IMR-90 (cell line): Measurements from ENCODE around the gene AUTS2. TPM values are rescaled to one million over a fixed set of nuclear protein-coding genes. Genes with fewer than 3 reads are reported as not detected.

Source experiments
- ATAC-seq: fragments of 200-7000 bp; cut with Tn5 transposase; 2 replicates; pipeline ENCODE4 v1.9.1; 2020; ENCODE audit warnings: low read depth, mild to moderate bottlenecking, moderate library complexity
- BruUV-seq: library from RNA; stranded (reverse); fragments of 400-500 nt; replicated peaks from 2 replicates; lab custom pipeline; 2021; lab: Mats Ljungman, UMichigan
- CTCF ChIA-PET: fragments of 300-600 bp; formaldehyde crosslinking; extraction: SDS; loops from one replicate; lab custom pipeline; 2021; ENCODE audit warnings: antibody characterized with exemption; lab: Yijun Ruan, JAX
- POLR2A ChIA-PET: fragments of 300-600 bp; sonication (Branson Sonifier 250); formaldehyde crosslinking; loops from one replicate; lab custom pipeline; 2022; ENCODE audit warnings: antibody characterized with exemption; ENCODE audit not compliant: unreplicated experiment; lab: Charles Lee
- DNase-seq: peaks from one replicate; pipeline ENCODE4 v3.0.0; 2013
- H2AFZ ChIP-seq: replicated peaks from 2 replicates; pipeline ENCODE3; 2013; ENCODE audit warnings: low read length, mild to moderate bottlenecking; ENCODE audit not compliant: poor library complexity
- H2AK5ac ChIP-seq: 2 replicates; pipeline ENCODE4 v1.6.1; 2013; ENCODE audit warnings: low read depth, low read length, inconsistent platforms
- H2AK9ac ChIP-seq: replicated peaks from 2 replicates; pipeline ENCODE3; 2013; ENCODE audit warnings: mild to moderate bottlenecking, low read depth, low read length, moderate library complexity; ENCODE audit not compliant: poor library complexity
- H2BK120ac ChIP-seq: 2 replicates; pipeline ENCODE4 v1.6.1; 2013; ENCODE audit warnings: low read depth, low read length, inconsistent platforms
- H2BK15ac ChIP-seq: 3 replicates; pipeline ENCODE4 v1.6.1; 2013; ENCODE audit warnings: low read depth, low read length, inconsistent platforms
- H2BK20ac ChIP-seq: 2 replicates; pipeline ENCODE4 v1.6.1; 2013; ENCODE audit warnings: low read depth, mild to moderate bottlenecking, inconsistent platforms, low read length, moderate library complexity
- H2BK5ac ChIP-seq: 2 replicates; pipeline ENCODE4 v1.6.1; 2013; ENCODE audit warnings: mild to moderate bottlenecking, low read depth, low read length, inconsistent platforms; ENCODE audit not compliant: poor library complexity, severe bottlenecking
- H3K14ac ChIP-seq: replicated peaks from 2 replicates; pipeline ENCODE4 v1.6.1; 2013; ENCODE audit warnings: low read depth, low read length, inconsistent platforms
- H3K18ac ChIP-seq: 2 replicates; pipeline ENCODE4 v1.6.1; 2013; ENCODE audit warnings: low read depth, low read length, control low read depth
- H3K23ac ChIP-seq: 2 replicates; pipeline ENCODE4 v1.6.1; 2013; ENCODE audit warnings: low read depth, low read length, inconsistent platforms
- H3K27ac ChIP-seq: 2 replicates; pipeline ENCODE4 v1.5.1; 2013; ENCODE audit warnings: mild to moderate bottlenecking, control low read depth, low read length; ENCODE audit not compliant: insufficient read depth
- H3K27me3 ChIP-seq: 2 replicates; pipeline ENCODE4 v1.6.1; 2013; ENCODE audit warnings: low read length; ENCODE audit not compliant: control insufficient read depth, insufficient read depth
- H3K36me3 ChIP-seq: 2 replicates; pipeline ENCODE4 v1.6.1; 2013; ENCODE audit warnings: low read length, mixed read lengths; ENCODE audit not compliant: control insufficient read depth, insufficient read depth
- H3K4ac ChIP-seq: 2 replicates; pipeline ENCODE4 v1.6.1; 2013; ENCODE audit warnings: low read depth, low read length, inconsistent platforms
- H3K4me1 ChIP-seq: 2 replicates; pipeline ENCODE4 v1.6.1; 2013; ENCODE audit warnings: low read length, mixed read lengths; ENCODE audit not compliant: control insufficient read depth, insufficient read depth
- H3K4me2 ChIP-seq: 2 replicates; pipeline ENCODE4 v1.6.1; 2013; ENCODE audit warnings: low read depth, mild to moderate bottlenecking, control low read depth, low read length, moderate library complexity
- H3K4me3 ChIP-seq: 2 replicates; pipeline ENCODE4 v1.5.1; 2013; ENCODE audit warnings: low read depth, mild to moderate bottlenecking, control low read depth, low read length, moderate library complexity; ENCODE audit not compliant: insufficient read depth
- H3K56ac ChIP-seq: 2 replicates; pipeline ENCODE4 v1.6.1; 2013; ENCODE audit warnings: low read length, inconsistent platforms; ENCODE audit not compliant: insufficient read depth; ENCODE audit errors: extremely low read depth
- H3K79me1 ChIP-seq, 2 experiments: 2 replicates each; pipeline ENCODE4 v1.6.1; 2013; ENCODE audit warnings: low read length in 2 of 2, inconsistent platforms in 1 of 2, low read depth in 1 of 2
- H3K9ac ChIP-seq: 2 replicates; pipeline ENCODE4 v1.6.1; 2013; ENCODE audit warnings: low read depth, low read length, control low read depth
- H3K9me1 ChIP-seq: 2 replicates; pipeline ENCODE4 v1.6.1; 2013; ENCODE audit warnings: low read length, inconsistent platforms; ENCODE audit not compliant: insufficient read depth
- H3K9me3 ChIP-seq: 2 replicates; pipeline ENCODE4 v1.6.1; 2013; ENCODE audit warnings: low read length; ENCODE audit not compliant: control insufficient read depth, insufficient read depth
- H4K20me1 ChIP-seq: 2 replicates; pipeline ENCODE4 v1.6.1; 2013; ENCODE audit warnings: low read length, inconsistent platforms; ENCODE audit not compliant: insufficient read depth
- H4K5ac ChIP-seq: 2 replicates; pipeline ENCODE4 v1.6.1; 2013; ENCODE audit warnings: mild to moderate bottlenecking, low read depth, low read length, control low read depth
- H4K8ac ChIP-seq, 2 experiments: 2 replicates each; pipeline ENCODE4 v1.6.1; 2013; ENCODE audit warnings: low read depth in 2 of 2, low read length in 2 of 2, control low read depth in 1 of 2, inconsistent platforms in 1 of 2
- H4K91ac ChIP-seq: 2 replicates; pipeline ENCODE4 v1.6.1; 2013; ENCODE audit warnings: low read depth, low read length, inconsistent platforms; ENCODE audit not compliant: insufficient read depth
- CEBPB ChIP-seq: IDR thresholded peaks from 2 replicates; pipeline ENCODE4 v1.6.1; 2012; ENCODE audit warnings: low read depth, low read length, improper control_type of control experiment
- CHD1 ChIP-seq: IDR thresholded peaks from 2 replicates; pipeline ENCODE4 v1.6.1; 2012; ENCODE audit warnings: low read depth, low read length, improper control_type of control experiment
- CTCF ChIP-seq: conservative IDR thresholded peaks from 2 replicates; pipeline ENCODE4 v1.5.1; 2012; ENCODE audit warnings: mild to moderate bottlenecking, low read depth, low read length, improper control_type of control experiment
- ELK1 ChIP-seq: fragments of 150-350 bp; IDR thresholded peaks from 2 replicates; pipeline ENCODE4 v1.6.1; 2016; ENCODE audit warnings: low read depth, mild to moderate bottlenecking, low read length, moderate library complexity, borderline replicate concordance
- FOS ChIP-seq: fragments of 150-350 bp; IDR thresholded peaks from 2 replicates; pipeline ENCODE4 v1.6.1; 2016; ENCODE audit warnings: low read depth, low read length
- MAFK ChIP-seq: IDR thresholded peaks from 2 replicates; pipeline ENCODE4 v1.6.1; 2012; ENCODE audit warnings: low read depth, low read length, improper control_type of control experiment
- MAZ ChIP-seq: IDR thresholded peaks from 2 replicates; pipeline ENCODE4 v1.6.1; 2012; ENCODE audit warnings: low read depth, mild to moderate bottlenecking, low read length, improper control_type of control experiment, moderate library complexity, borderline replicate concordance
- MXI1 ChIP-seq: IDR thresholded peaks from 2 replicates; pipeline ENCODE4 v1.6.1; 2012; ENCODE audit warnings: low read depth, mild to moderate bottlenecking, low read length, moderate library complexity, borderline replicate concordance
- NFE2L2 ChIP-seq: fragments of 150-350 bp; IDR thresholded peaks from 2 replicates; pipeline ENCODE4 v1.6.1; 2016; ENCODE audit warnings: low read depth, mild to moderate bottlenecking, low read length
- POLR2A ChIP-seq: IDR thresholded peaks from 2 replicates; pipeline ENCODE4 v1.6.1; 2012; ENCODE audit warnings: mild to moderate bottlenecking, low read depth, low read length
- RAD21 ChIP-seq: IDR thresholded peaks from 2 replicates; pipeline ENCODE4 v1.6.1; 2012; ENCODE audit warnings: low read length, improper control_type of control experiment
- RCOR1 ChIP-seq: IDR thresholded peaks from 2 replicates; pipeline ENCODE4 v1.6.1; 2012; ENCODE audit warnings: mild to moderate bottlenecking, low read length, improper control_type of control experiment; ENCODE audit not compliant: insufficient replicate concordance
- RFX5 ChIP-seq: IDR thresholded peaks from 2 replicates; pipeline ENCODE4 v1.8.0; 2012; ENCODE audit warnings: low read depth, mild to moderate bottlenecking, low read length, moderate library complexity
- SMC3 ChIP-seq: fragments of 150-350 bp; IDR thresholded peaks from 2 replicates; pipeline ENCODE4 v1.6.1; 2016; ENCODE audit warnings: low read depth, mild to moderate bottlenecking, antibody characterized with exemption, low read length, moderate library complexity
- USF2 ChIP-seq: fragments of 150-350 bp; IDR thresholded peaks from 2 replicates; pipeline ENCODE4 v1.6.1; 2017; ENCODE audit warnings: mild to moderate bottlenecking, antibody characterized with exemption, low read length, low read depth
- WGBS, 2 experiments: methylation state at CpG; one replicate each; pipeline versions ENCODE4 v1.1.5 to v1.1.7; 2013; ENCODE audit warnings: missing lambda C conversion rate in 2 of 2; ENCODE audit not compliant: insufficient read length in 1 of 2; ENCODE audit errors: extremely low coverage in 2 of 2; 5-methylcytosine and 5-hydroxymethylcytosine counted together
- dilution Hi-C: fragments of 300-500 bp; cut with HindIII; formaldehyde crosslinking; loops from one replicate; pipeline ENCODE4 v1.14.3; 2018; ENCODE audit warnings: low sequenced_read_pairs; ENCODE audit not compliant: unreplicated experiment
- in situ Hi-C: fragments of 300-500 bp; cut with MboI; formaldehyde crosslinking; loops from 3 replicates; pipeline ENCODE4 v1.14.3; 2019; ENCODE audit warnings: low sequenced_read_pairs, inconsistent platforms, mixed read lengths
- intact Hi-C: fragments of 100-400 bp; cut with micrococcal nuclease; formaldehyde crosslinking; loops from 2 replicates; pipeline ENCODE4 v1.10.0; 2022
- polyA plus RNA-seq, 3 experiments: library from polyadenylated mRNA; depleted of rRNA; stranded (reverse); fragments of >200 nt; gene quantifications; 2 replicates each; pipeline ENCODE4 v1.2.3, GENCODE V29; 2012; ENCODE audit warnings: low replicate concordance in 1 of 3
- total RNA-seq: library from RNA; depleted of rRNA; stranded (reverse); fragments of >200 nt; gene quantifications from 2 replicates; pipeline ENCODE4 v1.2.3, GENCODE V29; 2012

AUTS2 gene
- total and polyA plus RNA-seq, 2 of the 4 experiments (the other 2 are of a cell fraction) = 0.90 to 3.0 TPM

GRCh38 chr7:69912846-69913245 is 314.6 kb downstream of the AUTS2 start:
- ATAC-seq (no peak), DNase-seq (no peak)
- no peak overlapping the region for H2BK5ac ChIP-seq
- in situ Hi-C loops = no loop called here
- no peak overlapping the region for H3K4me3 ChIP-seq
- no peak overlapping the region for H3K27ac ChIP-seq
- H3K14ac ChIP-seq = no peak overlapping the region
- no peak overlapping the region for H3K18ac ChIP-seq
- H3K4me2 ChIP-seq = no peak overlapping the region
- no peak overlapping the region for H4K91ac ChIP-seq
- no peaks in the 10 kb centered on the region for H3K9me1 ChIP-seq
- H3K9me3 ChIP-seq = peaks cover 4% of the 10 kb centered on the region; the same call in 1 of the 2 replicates
- H2AK9ac ChIP-seq = no peak overlapping the region
- no peak overlapping the region for H3K9ac ChIP-seq
- H2BK120ac ChIP-seq = no peak overlapping the region
- ChIA-PET POLR2A (no interaction called here), CTCF (no interaction called here)
- no peak overlapping the region for H2BK15ac ChIP-seq
- no peak overlapping the region for H2BK20ac ChIP-seq
- H3K27me3 ChIP-seq = no peaks in the 10 kb centered on the region
- no peaks in the 10 kb centered on the region for H4K20me1 ChIP-seq
- H3K56ac ChIP-seq = no peak overlapping the region
- H2AFZ ChIP-seq = no peak overlapping the region
- intact Hi-C loops = no loop called here
- no peaks in the 10 kb centered on the region for H3K4me1 ChIP-seq
- H3K4ac ChIP-seq = no peak overlapping the region
- no peaks in the 10 kb centered on the region for H3K79me1 ChIP-seq
- dilution Hi-C loops = no loop called here
- no peak for TF ChIP-seq CEBPB
- TF ChIP-seq CHD1 = no peak
- TF ChIP-seq ELK1 = no peak
- TF ChIP-seq USF2 = no peak
- no peak for TF ChIP-seq RFX5
- no peak for TF ChIP-seq MAZ
- no peak for TF ChIP-seq RCOR1
- TF ChIP-seq FOS = no peak
- no peak for TF ChIP-seq MXI1
- no peak for TF ChIP-seq POLR2A
- no peak for TF ChIP-seq CTCF
- TF ChIP-seq SMC3 = no peak
- TF ChIP-seq NFE2L2 = no peak
- TF ChIP-seq MAFK = no peak
- no peak for TF ChIP-seq RAD21
- no peak overlapping the region for H4K5ac ChIP-seq
- BruUV-seq = no TSS peak
- H4K8ac ChIP-seq = no peak overlapping the region
- no peak overlapping the region for H3K23ac ChIP-seq
- no peaks in the 10 kb centered on the region for H3K36me3 ChIP-seq
- WGBS, 2 experiments = no CpG with 5 or more reads among the region's 1 CpG
- no peak overlapping the region for H2AK5ac ChIP-seq
